HFFc6 (cell line): ENCODE measurements around the gene RILP. TPM values are rescaled to one million over a fixed set of nuclear protein-coding genes. Genes with fewer than 3 reads are reported as not detected.

Experiments used
- DNase-seq: peaks from one replicate; pipeline ENCODE4 v3.0.0-alpha.2; 2018
- H3K27ac Mint-ChIP-seq: 2 replicates; pipeline ENCODE4 v1.8.0; 2020; ENCODE audit warnings: mild to moderate bottlenecking, mixed read lengths
- H3K27me3 Mint-ChIP-seq: 2 replicates; pipeline ENCODE4 v1.8.0; 2021; ENCODE audit warnings: mild to moderate bottlenecking, moderate library complexity, mixed read lengths; ENCODE audit not compliant: insufficient read depth
- H3K36me3 Mint-ChIP-seq: 2 replicates; pipeline ENCODE4 v1.8.0; 2021; ENCODE audit warnings: low read depth, mixed read lengths
- H3K4me1 Mint-ChIP-seq: 2 replicates; pipeline ENCODE4 v1.8.0; 2020; ENCODE audit warnings: low read depth, mixed read lengths
- H3K4me3 Mint-ChIP-seq: 2 replicates; pipeline ENCODE4 v1.8.0; 2020; ENCODE audit warnings: mild to moderate bottlenecking, moderate library complexity, mixed read lengths
- H3K9me3 Mint-ChIP-seq: 2 replicates; pipeline ENCODE4 v1.8.0; 2020; ENCODE audit warnings: mild to moderate bottlenecking, mixed read lengths
- CTCF ChIP-seq: fragments of 200-600 bp; sonication (generic); IDR thresholded peaks from 2 replicates; pipeline ENCODE4 v1.5.0; 2021; ENCODE audit warnings: antibody characterized with exemption, mild to moderate bottlenecking
- total RNA-seq, 6 experiments: library from RNA; stranded (reverse); fragmentation: NEBNext Ultra II Directional; extraction: Animal tissue kit (Norgen Biotek cat#: 25700); gene quantifications; 2 replicates in 1 of 6; 3 replicates in 5 of 6; pipeline ENCODE4 v1.2.3, GENCODE V29; 2021

RILP gene
- total RNA-seq, 6 experiments from 2014 or later, result 4.6 to 6.5 (median 5.0) TPM

- H3K4me3 Mint-ChIP-seq, result no peak overlapping the region
- no peaks in the 10 kb centered on the region for H3K9me3 Mint-ChIP-seq
- TF ChIP-seq CTCF, result no peak
- peaks cover 20% of the 10 kb centered on the region for H3K27me3 Mint-ChIP-seq
- no peaks in the 10 kb centered on the region for H3K36me3 Mint-ChIP-seq
- H3K27ac Mint-ChIP-seq, result no peak overlapping the region
- peaks cover 21% of the 10 kb centered on the region for H3K4me1 Mint-ChIP-seq
- DNase-seq, result no peak
Observed at GRCh38 chr17:1625053-1625452, 24.6 kb downstream of the RILP start.

GRCh38 chr17:1624650-1625049, 25.0 kb downstream of the RILP start:
- H3K27ac Mint-ChIP-seq, result no peak overlapping the region
- no peaks in the 10 kb centered on the region for H3K9me3 Mint-ChIP-seq
- no peak overlapping the region for H3K4me3 Mint-ChIP-seq
- TF ChIP-seq CTCF, result no peak
- H3K27me3 Mint-ChIP-seq, result peaks cover 21% of the 10 kb centered on the region
- no peaks in the 10 kb centered on the region for H3K36me3 Mint-ChIP-seq
- no peak for DNase-seq
- H3K4me1 Mint-ChIP-seq, result peaks cover 19% of the 10 kb centered on the region

- Mint-ChIP-seq H3K4me3 (no peak overlapping the region), H3K36me3 (no peaks in the 10 kb centered on the region), H3K9me3 (no peaks in the 10 kb centered on the region), H3K4me1 (peaks cover 21% of the 10 kb centered on the region), H3K27ac (no peak overlapping the region), H3K27me3 (peaks cover 21% of the 10 kb centered on the region)
- TF ChIP-seq CTCF, result no peak
- DNase-seq, result no peak
Observed at GRCh38 chr17:1623057-1623630, 26.5 kb downstream of the RILP start.

GRCh38 chr17:1621273-1621954, 28.3 kb downstream of the RILP start:
- Mint-ChIP-seq H3K4me1 (peaks cover 19% of the 10 kb centered on the region), H3K27me3 (peaks cover 13% of the 10 kb centered on the region), H3K27ac (no peak overlapping the region), H3K9me3 (no peaks in the 10 kb centered on the region), H3K4me3 (no peak overlapping the region), H3K36me3 (no peaks in the 10 kb centered on the region)
- no peak for DNase-seq
- TF ChIP-seq CTCF, result no peak

GRCh38 chr17:1620486-1620885, 29.2 kb downstream of the RILP start:
- no peak overlapping the region for H3K27ac Mint-ChIP-seq
- DNase-seq, result no peak

More at GRCh38 chr17:1620486-1620885, 29.2 kb downstream of the RILP start:
- Mint-ChIP-seq H3K36me3 (no peaks in the 10 kb centered on the region), H3K27me3 (peaks cover 9% of the 10 kb centered on the region), H3K4me3 (no peak overlapping the region), H3K9me3 (no peaks in the 10 kb centered on the region), H3K4me1 (peaks cover 10% of the 10 kb centered on the region; the same call in 1 of the 2 replicates)
- no peak for TF ChIP-seq CTCF
